NCI-H187 (cell line): ENCODE measurements around the gene GOLGA6L4.
"Not testable (repeated sequence)": the region's sequence is repeated elsewhere in the genome, so short reads cannot be mapped to it uniquely, and the experiment has no call there.

ENCODE experiments used
- DNase-seq, 2 experiments: peaks; one replicate each; lab custom pipeline; 2025; lab: John Stamatoyannopoulos, UW

Gene GOLGA6L4, protein sequence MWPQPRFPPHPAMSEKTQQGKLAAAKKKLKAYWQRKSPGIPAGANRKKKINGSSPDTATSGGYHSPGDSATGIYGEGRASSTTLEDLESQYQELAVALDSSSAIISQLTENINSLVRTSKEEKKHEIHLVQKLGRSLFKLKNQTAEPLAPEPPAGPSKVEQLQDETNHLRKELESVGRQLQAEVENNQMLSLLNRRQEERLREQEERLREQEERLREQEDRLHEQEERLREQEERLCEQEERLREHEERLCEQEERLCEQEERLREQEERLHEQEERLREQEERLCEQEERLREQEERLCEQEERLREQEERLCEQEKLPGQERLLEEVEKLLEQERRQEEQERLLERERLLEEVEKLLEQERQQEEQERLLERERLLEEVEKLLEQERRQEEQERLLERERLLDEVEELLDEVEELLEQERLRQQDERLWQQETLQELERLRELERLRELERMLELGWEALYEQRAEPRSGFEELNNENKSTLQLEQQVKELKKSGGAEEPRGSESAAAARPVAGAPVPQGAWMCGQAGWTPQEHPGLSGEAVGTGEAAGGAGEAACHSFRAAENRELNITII

DNA sequence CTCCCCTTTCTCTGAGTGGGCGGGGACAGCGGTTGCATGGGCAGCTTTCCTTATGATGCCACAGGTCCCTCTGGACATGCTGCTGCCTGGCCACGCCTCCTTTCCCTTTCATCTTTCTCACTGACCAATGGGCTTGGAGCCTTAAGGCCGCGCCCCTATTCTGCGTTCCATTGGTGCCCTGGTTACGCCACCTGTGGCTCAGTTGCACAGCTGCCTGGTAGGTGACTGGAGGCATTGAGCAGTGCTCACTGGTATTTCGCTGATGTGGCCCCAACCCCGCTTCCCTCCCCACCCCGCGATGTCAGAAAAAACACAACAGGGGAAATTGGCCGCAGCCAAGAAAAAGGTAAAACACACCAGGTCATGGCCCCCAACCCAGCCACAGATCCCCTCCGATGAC lies at the start of gene GOLGA6L4:
Gene GOLGA6L4 (plus strand): TSS at position 201 of the 400 bp plus-strand sequence. CDS start 62 bp downstream, at position 263.
- DNase-seq: not testable (repeated sequence)

DNA sequence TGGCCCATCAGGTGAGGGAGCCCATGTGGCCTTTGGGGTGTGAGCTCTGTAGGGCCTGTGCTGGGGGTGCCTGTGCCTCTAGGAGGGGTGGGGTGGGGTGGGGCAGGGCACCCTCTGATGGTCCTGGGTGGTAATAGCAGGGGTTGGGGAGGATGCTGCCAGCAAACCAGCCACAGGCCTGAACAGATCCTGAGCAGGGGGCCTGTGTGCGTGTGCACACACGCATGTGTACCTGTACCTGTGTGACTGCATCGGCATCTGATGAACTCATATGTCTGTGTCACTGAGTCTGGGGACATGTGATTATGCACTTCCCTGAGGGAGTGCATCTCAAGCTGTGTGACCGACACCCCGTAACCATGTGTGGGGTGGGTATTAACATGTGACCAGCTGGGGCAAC lies 42.6 kb upstream of the GOLGA6L4 start:
- not testable (repeated sequence) for DNase-seq

DNA sequence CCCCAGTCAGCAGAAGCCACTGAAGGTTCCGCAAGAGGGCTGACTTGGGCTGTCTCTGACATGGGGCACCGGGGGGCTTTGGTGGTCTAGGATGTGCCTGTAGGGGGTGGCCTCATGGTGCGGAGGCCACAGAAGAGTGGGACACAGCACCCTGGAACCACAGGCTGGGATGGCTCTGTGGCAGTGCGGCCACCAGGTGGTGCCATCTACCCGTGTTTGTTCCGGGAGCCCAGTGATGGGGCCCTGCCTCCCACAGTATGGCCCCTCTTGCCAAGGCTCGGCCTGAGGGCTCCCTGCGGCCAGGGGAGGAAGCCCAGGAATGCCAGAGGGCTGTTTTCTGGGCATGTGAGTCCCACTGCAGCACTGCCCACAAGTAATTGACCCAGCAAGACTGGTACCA lies 40.0 kb upstream of the GOLGA6L4 start:
- DNase-seq: not testable (repeated sequence)

DNA sequence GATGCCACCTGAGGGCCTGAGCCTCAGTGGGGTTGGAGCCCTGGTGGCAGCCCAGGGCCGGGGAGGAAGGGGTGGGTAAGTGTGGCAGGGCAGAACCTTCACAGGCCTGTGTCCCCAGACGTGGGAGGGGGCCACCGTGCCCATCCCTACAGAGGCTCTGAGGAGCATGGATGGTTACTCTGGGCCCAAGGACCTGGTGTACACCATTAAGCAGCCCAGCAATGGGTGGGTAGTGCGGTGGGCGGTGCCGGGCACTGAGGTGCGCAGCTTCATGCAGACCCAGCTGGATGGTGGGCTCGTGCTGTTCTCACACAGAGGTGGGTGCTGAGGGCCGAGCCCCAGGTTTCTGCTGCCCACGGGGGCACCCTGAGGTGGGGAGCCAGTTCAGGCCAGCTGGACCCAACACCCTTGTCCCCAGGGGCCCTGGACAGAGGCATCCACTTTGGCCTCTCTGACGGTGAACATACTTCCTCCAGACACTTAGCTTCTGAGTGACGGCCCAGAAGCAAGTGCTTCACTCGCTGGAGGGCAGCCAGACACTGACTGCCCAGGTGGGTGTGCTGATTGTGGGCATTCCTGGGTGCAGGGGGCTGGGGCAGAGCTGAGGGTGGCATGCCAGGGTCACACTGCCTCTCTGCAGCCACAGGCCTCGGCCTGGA lies 38.9 kb upstream of the GOLGA6L4 start:
- not testable (repeated sequence) for DNase-seq

DNA sequence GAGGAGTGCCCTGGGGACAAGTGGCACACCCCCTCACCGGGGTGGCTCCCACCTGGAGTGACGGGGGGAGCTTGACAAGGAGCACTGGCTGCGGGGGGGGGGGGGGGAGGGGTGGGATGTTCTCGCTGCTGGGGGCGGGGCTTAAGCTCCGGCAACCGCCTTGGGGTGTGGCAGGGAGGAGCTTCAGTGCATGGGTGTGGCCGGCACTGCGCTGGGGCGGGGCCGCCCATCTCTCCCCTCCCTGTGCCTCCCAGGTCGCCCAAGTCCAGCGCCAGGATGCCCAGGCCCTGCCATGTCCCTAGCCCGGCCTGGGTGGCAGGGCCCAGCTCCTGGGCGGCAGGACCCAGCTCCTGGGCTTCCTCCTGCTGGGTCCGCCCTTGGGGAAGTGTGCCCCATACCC lies 35.7 kb upstream of the GOLGA6L4 start:
- not testable (repeated sequence) for DNase-seq

DNA sequence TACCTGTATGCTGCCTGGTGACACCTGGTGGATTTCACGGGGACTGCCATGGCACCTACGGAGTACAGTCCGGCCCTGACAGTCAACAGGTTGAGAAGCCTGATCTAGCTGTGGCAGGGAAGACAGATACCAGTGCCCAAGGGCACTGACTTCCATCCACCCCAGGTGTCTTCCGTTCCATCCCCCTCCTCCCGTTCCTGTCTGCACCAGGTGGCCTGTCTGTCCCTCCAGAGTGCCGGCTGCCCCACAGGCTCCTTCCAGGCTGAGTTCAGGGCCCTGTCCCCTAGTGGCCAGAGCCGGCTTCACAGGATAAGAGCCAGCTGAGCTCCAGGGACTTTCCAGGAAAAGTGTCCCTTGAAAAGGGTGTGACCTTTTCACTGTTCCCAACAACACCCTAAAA lies 10.9 kb downstream of the GOLGA6L4 start:
- DNase-seq: not testable (repeated sequence)
